ENCODE results near the gene SCFD1.

- TF ChIP-seq CTCF (conservative IDR thresholded peaks at IDR 0.05 in 1 of 2, IDR thresholded peaks at IDR 0.05 in 1 of 2; ENCODE audit: low read depth in 1 of 2, low read length in 2 of 2) (no peak), EZH2 (IDR thresholded peaks at IDR 0.05; ENCODE audit: low read length, missing control alignments) (no peak)
These were observed 8.0 kb upstream of the SCFD1 start for GRCh38 chr14:30614155-30614554.

Measured in fibroblast of lung (primary cell).